ENCODE measurements around the gene TMC8. TPM values are rescaled to one million over a fixed set of nuclear protein-coding genes. Genes with fewer than 3 reads are reported as not detected.
"Not testable (repeated sequence)": the region's sequence is repeated elsewhere in the genome, so short reads cannot be mapped to it uniquely, and the experiment has no call there.

TMC8 gene
- total RNA-seq: 0.40 to 0.97 TPM in 2 of 3 replicates, not detected in the other
- long read RNA-seq: 0 reads

- Mint-ChIP-seq H3K4me1 (ENCODE audit: low read depth) (peaks cover 12% of the 10 kb centered on the region), H3K27ac (ENCODE audit: unreplicated experiment) (no peak within 1 kb of the TSS), H3K9me3 (ENCODE audit: low read depth) (no peaks in the 10 kb centered on the region), H3K36me3 (ENCODE audit: low read depth) (no peaks in the 10 kb centered on the region), H3K27me3 (ENCODE audit: low read depth) (peaks cover 2% of the 10 kb centered on the region), H3K4me3 (ENCODE audit: unreplicated experiment) (no peak within 1 kb of the TSS)
- no peak for DNase-seq (ENCODE audit: low spot score)
- no peak for TF ChIP-seq CTCF (IDR thresholded peaks at IDR 0.05)
Measured at GRCh38 chr17:78130437-78131101, at the start of gene TMC8. TSS of gene TMC8 (plus strand) at chr17:78130771. CDS start at chr17:78131589, 818 bp downstream.

- no peak overlapping the region for H3K27ac Mint-ChIP-seq (ENCODE audit: unreplicated experiment)
- DNase-seq (ENCODE audit: low spot score): no peak
- H3K4me1 Mint-ChIP-seq (ENCODE audit: low read depth): no peaks in the 10 kb centered on the region
- no peaks in the 10 kb centered on the region for H3K9me3 Mint-ChIP-seq (ENCODE audit: low read depth)
- peaks cover 34% of the 10 kb centered on the region for H3K36me3 Mint-ChIP-seq (ENCODE audit: low read depth)
- no peak overlapping the region for H3K4me3 Mint-ChIP-seq (ENCODE audit: unreplicated experiment)
- H3K27me3 Mint-ChIP-seq (ENCODE audit: low read depth): no peaks in the 10 kb centered on the region
- no peak for TF ChIP-seq CTCF (IDR thresholded peaks at IDR 0.05)
Measured at GRCh38 chr17:78081551-78081950, 49.0 kb upstream of the TMC8 start.

GRCh38 chr17:78082355-78082872, 48.2 kb upstream of the TMC8 start:
- not testable (repeated sequence) for H3K27me3 Mint-ChIP-seq (ENCODE audit: low read depth); DNase-seq (ENCODE audit: low spot score); H3K4me3 Mint-ChIP-seq (ENCODE audit: unreplicated experiment); H3K4me1 Mint-ChIP-seq (ENCODE audit: low read depth); H3K27ac Mint-ChIP-seq (ENCODE audit: unreplicated experiment); H3K9me3 Mint-ChIP-seq (ENCODE audit: low read depth)
- H3K36me3 Mint-ChIP-seq (ENCODE audit: low read depth): peaks cover 36% of the 10 kb centered on the region

- H3K4me1 Mint-ChIP-seq (ENCODE audit: low read depth): no peaks in the 10 kb centered on the region
- peaks cover 35% of the 10 kb centered on the region for H3K36me3 Mint-ChIP-seq (ENCODE audit: low read depth)
- H3K9me3 Mint-ChIP-seq (ENCODE audit: low read depth): no peaks in the 10 kb centered on the region
- H3K27me3 Mint-ChIP-seq (ENCODE audit: low read depth): no peaks in the 10 kb centered on the region
- TF ChIP-seq CTCF (IDR thresholded peaks at IDR 0.05): no peak
- H3K4me3 Mint-ChIP-seq (ENCODE audit: unreplicated experiment): no peak overlapping the region
- no peak overlapping the region for H3K27ac Mint-ChIP-seq (ENCODE audit: unreplicated experiment)
- no peak for DNase-seq (ENCODE audit: low spot score)
Measured at GRCh38 chr17:78082988-78083387, 47.6 kb upstream of the TMC8 start.

- no peak for TF ChIP-seq CTCF (IDR thresholded peaks at IDR 0.05)
- H3K27ac Mint-ChIP-seq (ENCODE audit: unreplicated experiment): no peak overlapping the region
- no peak overlapping the region for H3K4me3 Mint-ChIP-seq (ENCODE audit: unreplicated experiment)
- H3K36me3 Mint-ChIP-seq (ENCODE audit: low read depth): peaks cover 32% of the 10 kb centered on the region
- H3K4me1 Mint-ChIP-seq (ENCODE audit: low read depth): no peaks in the 10 kb centered on the region
- H3K27me3 Mint-ChIP-seq (ENCODE audit: low read depth): no peaks in the 10 kb centered on the region
- DNase-seq (ENCODE audit: low spot score): no peak
- H3K9me3 Mint-ChIP-seq (ENCODE audit: low read depth): no peaks in the 10 kb centered on the region
Measured at GRCh38 chr17:78086740-78087139, 43.8 kb upstream of the TMC8 start.

- no peak overlapping the region for H3K27ac Mint-ChIP-seq (ENCODE audit: unreplicated experiment)
Measured at GRCh38 chr17:78088529-78088928, 42.0 kb upstream of the TMC8 start.

More at GRCh38 chr17:78088529-78088928, 42.0 kb upstream of the TMC8 start:
- Mint-ChIP-seq H3K4me3 (ENCODE audit: unreplicated experiment) (no peak overlapping the region), H3K36me3 (ENCODE audit: low read depth) (peaks cover 36% of the 10 kb centered on the region), H3K9me3 (ENCODE audit: low read depth) (no peaks in the 10 kb centered on the region), H3K4me1 (ENCODE audit: low read depth) (no peaks in the 10 kb centered on the region), H3K27me3 (ENCODE audit: low read depth) (no peaks in the 10 kb centered on the region)
- TF ChIP-seq CTCF (IDR thresholded peaks at IDR 0.05): no peak
- no peak for DNase-seq (ENCODE audit: low spot score)

Data from chondrocyte (in vitro differentiated cells).